ENCODE measurements around the gene MB.

Gene MB

DNA sequence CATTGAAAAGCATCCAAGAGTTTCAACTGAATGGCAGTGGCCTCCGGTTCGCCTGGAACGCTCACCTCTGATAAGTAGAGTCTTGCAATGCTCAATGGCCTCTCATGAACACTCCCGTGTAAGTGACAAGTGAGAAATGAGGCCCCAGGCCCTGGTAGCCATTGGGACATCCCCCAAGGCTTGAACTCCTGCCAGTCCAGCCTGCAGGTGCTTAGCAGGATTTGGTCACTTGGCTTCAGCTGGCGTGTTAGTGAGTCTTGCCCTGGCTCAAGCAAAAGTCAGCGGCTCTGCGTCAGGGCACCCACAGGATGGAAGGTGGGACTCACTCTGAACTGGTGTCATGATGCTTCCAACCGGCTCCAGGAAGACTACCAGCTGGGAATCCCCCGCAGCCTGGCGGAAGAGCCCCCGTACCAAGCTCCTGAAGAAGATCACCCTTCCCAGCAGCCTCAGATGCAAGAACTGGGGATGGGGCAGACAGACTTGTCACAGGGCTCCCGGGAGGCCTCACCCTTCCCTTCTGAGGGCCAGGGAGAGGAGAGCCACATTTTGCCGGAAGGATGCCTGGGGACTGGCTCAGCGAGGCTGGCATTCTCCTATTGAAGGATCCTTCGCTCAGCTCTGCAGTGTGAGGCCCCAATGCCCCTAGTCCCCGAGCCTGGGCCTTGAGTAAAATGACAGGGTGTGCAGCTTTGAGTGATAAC, 19.3 kb downstream of the MB start:
- DNase-seq (ENCODE audit: low read depth in 2 of 3, low spot score in 1 of 3): no peak

DNA sequence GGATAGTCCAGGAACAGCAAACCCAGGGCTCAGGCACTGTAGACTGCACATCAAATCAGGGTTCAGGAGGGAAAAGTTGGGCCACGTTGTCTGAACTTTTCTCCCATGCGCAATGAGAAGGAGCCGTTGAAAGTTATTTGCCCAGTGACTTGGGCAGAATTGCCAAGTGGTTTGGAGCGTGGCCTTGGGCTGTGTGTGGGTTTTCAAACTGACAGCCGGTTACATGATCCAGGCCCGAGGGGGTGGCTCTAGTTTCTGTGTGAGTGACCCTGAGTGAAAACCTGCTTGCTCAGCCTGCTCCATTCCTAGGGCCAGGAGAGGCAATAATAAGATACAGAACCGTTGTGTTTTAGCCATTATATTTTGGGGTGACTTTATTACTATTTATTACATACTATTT, 20.3 kb downstream of the MB start:
- no peak for DNase-seq (ENCODE audit: low read depth in 2 of 3, low spot score in 1 of 3)

DNA sequence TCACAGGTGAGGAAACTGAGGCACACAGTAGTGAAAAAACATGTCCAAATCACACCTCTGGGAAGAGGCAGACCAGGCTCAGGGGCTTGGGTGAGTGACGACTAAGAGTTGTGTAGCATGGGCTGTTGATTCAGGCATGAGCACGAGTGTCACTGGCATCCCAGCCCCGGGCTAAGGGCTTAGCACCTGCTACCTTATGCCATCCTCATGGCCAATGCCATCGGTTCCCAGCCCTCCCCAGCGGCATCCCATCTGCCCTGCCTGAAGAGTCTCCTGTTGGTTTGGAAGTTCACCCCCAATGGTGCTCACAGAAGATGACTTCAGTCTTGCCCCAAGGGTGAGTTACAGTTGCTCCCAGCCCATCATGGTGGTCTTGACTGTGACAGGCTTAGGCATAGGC, 22.4 kb downstream of the MB start:
- DNase-seq (ENCODE audit: low read depth in 2 of 3, low spot score in 1 of 3): no peak

DNA sequence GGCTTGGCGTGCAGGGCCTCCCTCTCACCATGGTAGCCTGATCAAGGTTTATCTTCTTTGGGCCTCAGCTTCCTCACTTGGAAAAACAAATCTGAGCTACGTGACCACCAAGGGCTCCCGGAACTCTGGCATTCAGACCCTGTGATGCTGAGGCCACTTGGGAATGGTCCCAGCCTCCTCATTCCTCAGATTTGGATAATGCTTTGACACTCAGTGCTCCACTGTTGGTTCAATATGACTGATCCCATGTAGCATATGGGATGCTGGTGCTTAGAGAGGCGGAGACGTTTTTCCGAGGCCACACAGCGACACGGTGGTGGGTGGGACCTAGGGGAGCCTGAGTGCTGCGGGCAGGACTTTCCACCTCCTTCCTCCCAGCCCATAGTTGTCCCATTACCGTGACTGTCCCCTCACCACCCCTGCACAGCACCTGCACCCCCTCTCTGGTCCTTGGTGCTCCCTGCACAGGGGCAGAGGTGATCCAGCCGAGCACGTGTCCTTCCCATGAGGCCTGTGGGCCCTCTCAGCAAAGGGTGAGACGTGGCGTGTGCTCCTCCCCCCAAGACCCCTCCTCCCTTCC, 23.1 kb downstream of the MB start:
- DNase-seq (ENCODE audit: low read depth in 2 of 3, low spot score in 1 of 3): no peak

DNA sequence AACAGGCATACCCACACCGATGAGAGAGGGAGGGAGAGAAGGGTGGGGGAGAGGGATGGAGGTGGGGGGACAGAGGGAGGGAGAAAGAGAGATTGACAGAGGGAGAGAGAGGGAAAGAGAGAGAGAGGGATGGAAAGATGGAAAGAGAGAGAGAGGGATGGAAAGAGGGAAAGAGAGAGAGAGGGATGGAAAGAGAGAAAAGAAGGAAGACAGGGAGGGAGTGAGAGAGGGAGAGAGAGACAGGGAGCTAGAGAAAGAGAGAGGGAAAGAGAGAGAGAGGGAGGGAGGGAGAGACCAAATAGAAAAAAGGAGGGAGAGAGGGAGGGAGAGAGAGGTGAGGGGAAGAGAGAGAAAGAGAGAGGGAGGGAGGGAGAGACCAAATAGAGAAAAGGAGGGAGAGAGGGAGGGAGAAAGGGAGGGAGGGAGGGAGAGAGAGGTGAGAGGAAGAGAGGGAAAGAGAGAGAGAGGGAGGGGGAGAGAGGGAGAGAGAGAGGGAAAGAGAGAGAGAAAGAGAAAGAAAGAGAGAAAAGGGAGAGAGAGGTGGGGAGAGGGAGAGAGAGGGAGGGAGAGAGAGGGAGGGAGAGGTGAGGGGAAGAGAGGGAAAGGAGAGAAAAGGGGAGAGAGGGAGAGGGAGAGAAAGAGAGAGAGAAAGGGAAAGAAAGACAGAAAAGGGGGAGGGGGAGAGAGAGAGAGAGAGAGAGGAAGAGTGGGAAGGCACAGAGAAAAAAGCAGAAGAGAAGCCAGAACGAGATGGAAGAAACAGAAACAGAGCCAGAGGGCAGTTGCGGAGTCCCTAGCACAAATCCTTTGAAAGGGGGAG, 23.8 kb downstream of the MB start:
- DNase-seq (ENCODE audit: low read depth in 2 of 3, low spot score in 1 of 3): no peak

DNA sequence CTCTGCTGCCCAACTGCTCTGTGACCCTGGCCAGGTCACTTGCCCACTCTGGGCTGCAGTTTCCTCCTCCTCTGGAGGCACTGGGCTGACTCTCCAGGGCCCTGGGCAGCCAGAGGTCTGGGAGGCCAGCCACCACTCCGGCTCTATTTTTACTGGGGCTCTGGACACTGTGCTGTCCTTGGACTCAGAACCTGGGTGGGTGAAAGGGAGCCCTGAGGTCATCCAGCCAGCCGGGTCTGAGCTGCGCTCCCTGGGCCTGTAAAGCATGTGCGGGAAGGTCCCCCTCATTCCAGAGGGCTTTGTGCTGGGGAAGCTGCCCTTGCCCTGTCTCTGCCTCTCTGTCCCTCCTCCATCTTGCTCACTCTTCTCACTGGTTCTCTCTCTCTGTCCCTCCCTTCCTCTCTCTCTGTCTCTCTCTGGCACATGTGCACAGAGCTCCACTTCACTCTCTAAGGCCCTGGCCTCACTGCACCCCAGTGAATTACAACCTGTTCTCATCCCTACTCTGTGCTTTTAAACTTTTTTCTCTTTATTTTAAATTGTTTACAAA, 24.6 kb downstream of the MB start:
- DNase-seq (ENCODE audit: low read depth in 2 of 3, low spot score in 1 of 3): no peak

DNA sequence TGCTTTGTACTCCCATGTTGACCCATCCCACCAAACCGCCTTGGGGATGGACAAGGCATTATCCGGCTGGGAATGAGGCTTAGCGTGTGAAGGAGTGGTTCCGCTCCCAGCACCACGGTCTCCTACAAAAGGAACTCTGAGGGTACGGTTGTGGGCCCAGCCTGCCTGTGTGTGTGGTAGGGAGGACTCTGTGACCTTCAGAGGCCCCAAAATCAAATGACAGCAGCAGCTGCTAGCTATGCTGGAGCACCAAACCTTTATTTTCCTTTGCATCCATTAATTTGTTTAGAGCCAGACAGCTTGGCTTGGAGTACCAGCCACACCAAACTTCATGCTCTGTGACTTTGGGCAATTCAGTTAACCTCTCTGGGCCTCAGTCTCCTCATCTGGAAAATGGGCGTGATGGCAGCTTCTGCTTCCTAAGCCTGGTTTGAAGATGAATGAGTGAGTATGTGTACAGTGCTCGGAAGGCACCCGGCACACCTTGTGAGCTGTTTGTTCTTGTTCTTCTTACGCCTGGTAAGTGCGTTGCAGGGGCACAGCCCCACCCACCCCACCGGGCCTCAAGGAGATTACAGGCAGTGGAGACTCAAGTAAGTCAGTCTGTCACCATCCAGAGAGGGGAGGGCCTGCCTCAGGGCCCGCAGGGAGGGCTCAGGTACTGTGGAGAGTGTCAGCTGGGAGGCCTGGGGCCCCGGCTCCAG, 25.3 kb downstream of the MB start:
- DNase-seq (ENCODE audit: low read depth in 2 of 3, low spot score in 1 of 3): no peak

DNA sequence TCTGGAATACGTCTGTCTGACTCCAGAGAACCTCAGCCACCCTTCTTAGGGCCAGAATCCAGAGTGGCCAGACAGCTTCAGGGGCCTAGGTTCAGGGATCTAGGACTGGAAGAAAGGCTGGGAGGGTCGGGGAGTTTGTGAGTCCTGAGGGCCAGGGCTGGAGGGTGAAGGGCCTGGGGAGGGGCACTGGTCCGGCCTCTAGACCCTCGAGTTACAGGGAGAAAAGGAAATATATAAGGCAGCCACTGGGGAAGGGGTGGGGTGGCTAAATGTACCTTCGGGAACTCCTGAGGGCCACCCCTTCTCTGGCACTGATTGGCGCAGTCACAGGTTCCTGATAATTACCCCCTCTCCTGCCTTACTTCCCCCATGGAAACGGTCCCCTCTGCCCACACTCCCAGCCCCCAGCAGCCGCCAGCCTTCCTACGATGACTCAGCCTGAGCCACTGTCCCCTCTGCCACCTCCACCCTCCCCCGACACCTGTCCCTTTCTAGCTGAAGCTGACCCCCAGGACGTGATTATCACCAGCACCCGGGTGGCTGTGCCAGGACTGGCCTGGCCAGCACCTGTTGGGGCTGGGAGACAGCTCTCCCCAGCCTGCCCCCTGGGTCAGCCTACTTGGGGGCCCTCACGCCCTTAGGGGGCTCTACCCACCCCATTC, 26.4 kb downstream of the MB start:
- DNase-seq (ENCODE audit: low read depth in 2 of 3, low spot score in 1 of 3): no peak

DNA sequence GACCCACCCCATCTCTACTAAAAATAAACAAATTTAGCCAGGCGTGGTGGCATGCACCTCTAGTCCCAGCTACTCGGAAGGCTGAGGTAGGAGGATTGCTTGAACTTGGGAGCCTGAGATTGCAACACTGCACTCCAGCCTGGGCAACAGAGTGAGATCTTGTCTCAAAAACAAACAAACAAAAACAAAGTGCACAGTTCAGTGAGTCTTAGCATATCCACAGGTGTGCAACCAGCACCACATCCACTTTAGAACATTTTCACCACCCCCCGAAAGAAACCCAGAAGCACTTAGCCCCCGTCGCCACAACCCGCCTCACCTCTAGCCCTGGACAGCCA, 27.4 kb downstream of the MB start:
- no peak for DNase-seq (ENCODE audit: low read depth in 2 of 3, low spot score in 1 of 3)

DNA sequence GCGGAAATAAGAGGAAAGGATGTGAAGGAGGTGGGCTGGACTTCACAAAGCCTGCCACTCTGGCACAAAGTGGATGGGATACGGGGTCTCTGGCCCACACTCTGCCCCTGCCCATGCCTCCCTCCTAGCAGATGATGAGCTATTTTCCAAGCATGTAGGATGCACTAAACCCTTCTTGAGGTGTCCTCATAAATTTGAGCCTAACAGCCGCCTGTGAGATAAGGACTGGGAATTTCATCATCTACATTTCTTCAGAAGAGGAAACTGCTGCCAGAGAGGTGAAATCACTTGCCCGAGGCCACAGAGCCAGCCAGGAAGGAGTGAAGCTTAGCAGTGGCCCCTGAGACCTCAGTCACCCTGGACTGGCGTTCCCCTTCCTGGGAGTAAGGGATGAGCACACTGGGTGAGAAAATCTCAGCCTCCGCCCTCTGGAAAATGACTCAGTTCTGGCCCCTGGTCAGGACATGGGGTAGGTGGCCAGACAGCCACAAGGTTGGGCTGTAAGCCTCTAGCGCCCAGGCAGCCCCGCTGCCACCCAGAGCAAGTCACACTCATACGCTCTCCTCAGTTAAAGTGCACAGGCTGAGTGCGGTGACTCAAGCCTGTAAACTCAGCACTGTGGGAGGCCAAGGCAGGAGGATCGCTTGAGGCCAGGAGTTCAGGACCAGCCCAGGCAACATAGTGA, 27.9 kb downstream of the MB start:
- DNase-seq (ENCODE audit: low read depth in 2 of 3, low spot score in 1 of 3): no peak

DNA sequence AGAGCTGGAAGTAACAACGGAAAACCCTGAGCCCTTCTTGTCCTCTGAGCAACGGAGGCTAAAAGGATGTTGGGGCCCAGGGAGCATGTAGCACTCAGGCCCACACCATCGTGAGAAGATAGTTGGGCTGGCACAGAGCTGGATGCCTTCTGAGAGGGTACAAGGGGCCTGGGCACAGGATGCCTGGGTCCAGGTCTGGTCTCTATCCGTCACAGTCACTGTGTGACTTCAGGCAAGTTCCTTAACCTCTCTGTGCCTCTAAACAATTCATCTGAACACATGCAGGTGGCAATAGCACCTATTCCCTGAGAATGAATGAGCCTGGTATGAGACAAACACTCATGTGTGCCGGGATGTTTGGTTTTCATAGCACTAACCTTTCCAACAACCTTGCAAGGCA, 29.2 kb downstream of the MB start:
- DNase-seq (ENCODE audit: low read depth in 2 of 3, low spot score in 1 of 3): no peak

DNA sequence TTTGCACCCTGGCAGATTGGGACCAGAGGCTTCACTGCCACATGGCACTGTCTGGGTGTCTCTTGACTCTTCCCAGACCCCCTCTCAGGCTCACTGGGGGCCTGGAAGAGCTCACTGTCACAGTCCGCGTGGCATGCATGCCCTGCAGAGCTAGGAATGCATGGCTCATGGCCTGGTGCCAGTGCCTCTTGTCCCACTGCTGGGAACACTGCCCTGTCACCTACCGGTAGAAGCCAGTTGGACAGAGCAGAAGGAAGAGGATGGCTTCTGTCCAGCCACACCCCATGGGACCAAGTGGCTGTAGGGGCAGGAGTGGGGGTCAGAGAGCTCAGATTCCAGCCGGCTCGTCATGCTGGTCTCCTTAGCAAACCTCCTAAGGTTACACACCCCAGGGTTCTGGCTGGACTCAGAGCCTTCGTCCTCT, 29.7 kb downstream of the MB start:
- DNase-seq (ENCODE audit: low read depth in 2 of 3, low spot score in 1 of 3): no peak

DNA sequence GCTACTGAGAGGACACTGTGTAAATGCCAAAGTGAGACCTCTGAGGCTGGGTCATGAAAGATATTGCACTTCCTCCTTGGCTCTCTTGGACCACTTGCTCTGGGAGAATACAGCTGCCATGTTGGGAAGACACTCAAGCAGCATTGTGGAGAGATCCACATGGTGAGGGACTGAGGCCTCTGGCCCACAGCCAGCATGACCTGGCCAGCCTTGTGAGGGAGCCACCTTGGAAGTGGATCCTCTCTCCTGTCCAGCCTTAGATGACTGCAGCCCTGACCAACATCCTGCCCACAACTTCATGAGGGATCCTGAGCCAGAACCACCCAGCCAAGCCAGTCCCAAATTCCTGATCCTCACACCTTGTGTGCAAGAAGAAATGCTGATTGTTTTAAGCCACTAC, 30.4 kb downstream of the MB start:
- no peak for DNase-seq (ENCODE audit: low read depth in 2 of 3, low spot score in 1 of 3)

DNA sequence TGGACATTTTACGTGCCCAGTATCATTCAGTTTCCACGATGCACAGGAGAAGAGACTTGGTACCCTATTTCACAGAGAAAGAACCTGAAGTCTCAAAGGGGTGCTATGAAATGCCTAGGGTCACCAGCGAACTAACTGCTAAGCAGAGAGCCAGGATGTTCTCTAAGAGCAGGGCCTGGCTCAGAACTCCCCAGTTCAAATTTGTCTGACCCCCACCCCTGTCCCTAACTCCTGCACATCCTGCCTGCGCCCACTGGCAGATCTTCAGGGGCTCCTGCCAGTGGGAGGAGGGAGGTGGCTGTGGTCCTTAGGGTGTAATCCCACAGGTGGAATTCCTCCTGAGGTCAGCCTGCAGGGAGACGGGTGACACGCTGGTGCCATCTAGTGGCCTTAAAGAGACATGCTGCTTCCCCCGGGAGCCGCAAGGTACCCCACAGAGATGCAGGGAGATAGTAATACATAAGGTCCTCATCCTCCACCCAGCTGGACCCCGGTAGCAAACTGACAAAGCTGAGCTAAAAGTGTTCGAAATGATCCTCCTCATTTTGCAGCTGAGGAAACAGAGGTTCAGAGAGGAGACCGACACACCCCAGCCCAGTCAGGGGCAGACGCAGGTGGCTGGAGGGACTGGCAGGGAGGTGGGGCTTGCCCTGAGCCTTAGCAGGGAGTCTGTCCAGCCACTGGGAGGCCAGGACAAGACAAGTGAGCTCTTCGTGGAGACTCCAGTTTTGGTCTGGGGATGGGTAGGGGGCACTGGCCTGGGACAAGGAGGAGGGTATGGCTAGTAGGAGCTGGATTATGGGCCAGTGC, 34.1 kb downstream of the MB start:
- peak; percentile 17 to 40 (median 23) for DNase-seq (ENCODE audit: low read depth in 2 of 3, low spot score in 1 of 3)

DNA sequence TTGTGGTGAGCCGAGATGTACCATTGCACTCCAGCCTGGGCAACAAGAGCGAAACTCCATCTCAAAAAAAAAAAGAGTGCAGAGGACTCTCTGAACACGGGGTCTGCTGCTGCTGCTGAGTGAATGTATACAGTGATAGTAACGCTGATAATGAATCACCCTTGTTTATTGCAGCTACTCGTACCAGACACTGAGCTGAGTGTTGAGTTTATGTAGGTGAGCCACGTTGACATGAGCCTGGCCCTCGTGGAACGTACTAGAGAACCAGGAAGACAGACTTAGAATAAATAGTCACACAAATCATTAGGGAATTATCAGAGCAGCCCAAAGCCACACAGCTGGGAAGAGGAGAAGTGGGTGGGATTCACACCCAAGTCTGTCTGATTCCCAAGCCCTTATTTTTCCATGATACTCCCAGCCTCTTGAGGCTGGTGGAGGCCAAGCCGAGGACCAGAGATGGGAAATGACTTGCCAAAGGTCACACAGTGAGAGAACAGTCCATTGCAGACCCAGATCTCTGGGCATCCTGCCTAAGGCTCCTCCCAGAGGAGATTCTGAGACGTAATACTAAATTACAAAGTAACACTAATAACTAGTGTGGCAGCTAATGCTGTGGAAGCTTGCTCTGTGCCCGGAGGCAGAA, 34.8 kb downstream of the MB start:
- DNase-seq (ENCODE audit: low read depth in 2 of 3, low spot score in 1 of 3): no peak

DNA sequence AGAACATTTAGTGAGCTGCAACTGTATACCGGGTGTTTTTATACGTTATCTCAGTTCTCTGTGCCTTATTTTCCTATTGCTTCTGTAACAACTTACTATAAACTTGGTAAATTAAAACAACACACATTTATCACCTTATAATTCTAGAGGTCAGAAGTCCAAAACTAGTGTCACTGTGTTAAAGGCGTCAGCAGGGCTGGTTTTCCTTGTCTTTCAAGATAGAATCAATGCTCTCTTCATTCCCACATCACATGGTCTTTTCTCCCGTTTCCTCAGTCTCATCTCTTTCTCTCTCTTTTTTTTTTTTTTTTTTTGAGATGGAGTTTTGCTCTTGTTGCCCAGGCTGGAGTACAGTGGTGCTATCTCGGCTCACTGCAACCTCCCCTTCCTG, 36.1 kb downstream of the MB start:
- no peak for DNase-seq (ENCODE audit: low read depth in 2 of 3, low spot score in 1 of 3)

DNA sequence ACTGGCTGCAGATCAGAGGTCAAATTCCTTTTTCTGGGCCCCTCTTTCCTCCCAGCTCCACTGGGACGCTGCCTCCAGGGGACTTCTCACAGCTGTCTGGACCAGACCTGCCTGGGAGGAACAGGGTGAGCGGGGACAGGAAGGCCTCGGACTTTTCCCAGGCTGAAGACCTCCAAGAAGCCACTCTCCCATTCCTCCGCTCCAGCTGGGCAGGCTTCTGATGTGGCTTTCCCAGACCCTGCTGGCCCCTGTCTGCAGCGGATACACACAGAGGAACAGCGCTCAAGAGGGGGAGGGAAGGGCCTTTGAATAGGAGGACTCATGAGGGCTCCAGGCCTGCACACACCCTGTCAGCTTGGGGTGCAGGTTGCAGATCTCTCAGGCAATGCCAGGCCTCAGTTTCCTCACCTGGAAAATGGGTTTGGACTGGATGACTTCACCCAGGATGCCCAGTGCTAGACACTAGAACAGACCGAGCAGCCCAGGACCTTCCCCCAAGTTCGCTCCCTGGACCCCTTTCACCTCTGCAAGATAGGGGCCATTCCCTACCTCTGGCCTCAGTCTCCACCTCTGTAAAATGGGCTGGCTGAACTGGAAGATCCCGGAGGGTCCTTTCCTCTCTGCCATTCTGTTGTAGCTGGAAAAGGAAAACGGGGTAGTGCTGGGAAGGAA, 36.6 kb downstream of the MB start:
- DNase-seq (ENCODE audit: low read depth in 2 of 3, low spot score in 1 of 3): no peak

DNA sequence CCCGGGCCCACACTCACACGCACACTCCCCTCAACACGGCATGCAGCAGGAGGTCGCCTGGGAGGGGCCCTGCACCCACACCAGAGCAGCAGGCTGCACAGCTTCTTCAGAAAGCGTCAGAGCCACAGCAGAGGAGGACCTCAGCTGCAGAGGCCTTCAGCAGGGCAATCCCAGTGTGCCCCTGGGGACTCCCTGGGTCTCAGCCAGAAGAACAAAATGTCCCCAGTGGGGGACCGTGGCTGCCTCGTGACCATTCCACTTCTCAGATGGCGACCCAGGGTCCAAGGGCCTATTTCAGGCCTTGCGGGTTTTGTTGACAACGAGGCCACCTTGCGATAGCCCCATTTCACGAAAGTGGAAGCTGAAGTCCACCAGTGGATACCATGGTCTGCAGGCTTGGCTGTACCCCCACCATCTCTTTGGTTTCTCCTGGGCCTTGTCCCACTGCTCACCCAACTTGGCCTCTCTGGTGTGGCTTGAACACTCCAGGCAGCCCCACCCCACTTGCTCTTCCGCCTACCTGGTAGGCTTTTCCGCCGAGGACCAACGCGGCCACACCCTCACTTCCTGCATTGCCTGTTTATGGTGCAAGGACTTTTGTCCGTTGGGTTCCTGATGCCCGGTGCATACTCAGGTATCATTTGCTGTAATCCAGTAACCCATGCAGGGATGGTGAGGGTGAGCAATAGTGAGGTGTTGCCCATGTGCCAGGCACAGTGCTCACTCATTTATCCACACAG, 38.1 kb downstream of the MB start:
- no peak for DNase-seq (ENCODE audit: low read depth in 2 of 3, low spot score in 1 of 3)

Data from stimulated activated CD4-positive, alpha-beta T cell treated with anti-CD3 and anti-CD28 coated beads, Interleukin-12 subunit alpha, Interleukin-12 subunit beta, amount 100 ng/mL, for 48 hours (primary cell).